Measurements from ENCODE around the gene KCTD20. TPM values are rescaled to one million over a fixed set of nuclear protein-coding genes. Genes with fewer than 3 reads are reported as not detected.
A peak's percentile ranks its signal among the peaks of the same experiment; 100 is the strongest.

KCTD20 gene
- total RNA-seq, 1 donor from 2014 or later = 51.8 TPM

DNA sequence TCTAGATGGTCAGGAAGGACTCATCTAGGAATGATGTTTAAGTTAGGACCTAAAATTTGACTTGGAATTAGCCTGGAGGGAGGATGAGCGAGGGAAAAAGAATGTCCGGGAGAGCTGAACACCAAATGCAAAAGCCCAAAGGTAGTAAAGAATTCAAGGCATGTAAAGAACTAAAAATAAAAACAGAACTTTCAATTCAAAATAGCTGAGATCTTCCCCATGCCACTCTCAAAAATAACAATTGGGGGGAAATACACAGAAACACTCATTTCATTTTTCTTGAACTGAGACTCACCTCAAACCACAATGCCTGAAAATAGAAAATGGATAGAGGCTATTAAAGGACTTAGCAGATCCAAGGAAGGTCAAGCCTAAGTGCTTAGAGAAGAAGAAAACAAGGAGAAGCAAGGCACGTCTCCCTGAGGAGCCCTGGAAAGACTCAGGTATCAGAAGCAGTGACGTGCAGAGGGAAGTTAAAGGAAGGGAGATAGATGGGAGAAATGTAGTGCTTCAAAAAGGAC lies 10.6 kb upstream of the KCTD20 start:
- no peaks in the 10 kb centered on the region for H3K4me1 Mint-ChIP-seq (ENCODE audit: unreplicated experiment)
- H3K9me3 Mint-ChIP-seq = no peaks in the 10 kb centered on the region
- no peak for TF ChIP-seq CTCF (conservative IDR thresholded peaks at IDR 0.05)
- no peak overlapping the region for H3K27ac Mint-ChIP-seq
- H3K36me3 Mint-ChIP-seq = no peaks in the 10 kb centered on the region
- DNase-seq (ENCODE audit: extremely low spot score, unreplicated experiment) = no peak
- H3K27me3 Mint-ChIP-seq = no peaks in the 10 kb centered on the region
- no peak overlapping the region for H3K4me3 Mint-ChIP-seq

GRCh38 chr6:36436466-36436865 lies 6.3 kb upstream of the KCTD20 start:
- Mint-ChIP-seq H3K36me3 (no peaks in the 10 kb centered on the region), H3K27ac (no peak overlapping the region), H3K9me3 (no peaks in the 10 kb centered on the region), H3K27me3 (no peaks in the 10 kb centered on the region), H3K4me3 (no peak overlapping the region), H3K4me1 (ENCODE audit: unreplicated experiment) (peaks cover 7% of the 10 kb centered on the region)
- TF ChIP-seq CTCF (conservative IDR thresholded peaks at IDR 0.05) = no peak
- no peak for DNase-seq (ENCODE audit: extremely low spot score, unreplicated experiment)

GRCh38 chr6:36441307-36441894 lies 1.4 kb upstream of the KCTD20 start:
- DNase-seq (ENCODE audit: extremely low spot score, unreplicated experiment) = no peak
- Mint-ChIP-seq H3K4me3 (peak overlapping the region; percentile 86), H3K36me3 (peaks cover 7% of the 10 kb centered on the region), H3K27ac (peak overlapping the region; percentile 98), H3K27me3 (no peaks in the 10 kb centered on the region), H3K9me3 (no peaks in the 10 kb centered on the region), H3K4me1 (ENCODE audit: unreplicated experiment) (peaks cover 29% of the 10 kb centered on the region)
- TF ChIP-seq CTCF (conservative IDR thresholded peaks at IDR 0.05) = no peak

DNA sequence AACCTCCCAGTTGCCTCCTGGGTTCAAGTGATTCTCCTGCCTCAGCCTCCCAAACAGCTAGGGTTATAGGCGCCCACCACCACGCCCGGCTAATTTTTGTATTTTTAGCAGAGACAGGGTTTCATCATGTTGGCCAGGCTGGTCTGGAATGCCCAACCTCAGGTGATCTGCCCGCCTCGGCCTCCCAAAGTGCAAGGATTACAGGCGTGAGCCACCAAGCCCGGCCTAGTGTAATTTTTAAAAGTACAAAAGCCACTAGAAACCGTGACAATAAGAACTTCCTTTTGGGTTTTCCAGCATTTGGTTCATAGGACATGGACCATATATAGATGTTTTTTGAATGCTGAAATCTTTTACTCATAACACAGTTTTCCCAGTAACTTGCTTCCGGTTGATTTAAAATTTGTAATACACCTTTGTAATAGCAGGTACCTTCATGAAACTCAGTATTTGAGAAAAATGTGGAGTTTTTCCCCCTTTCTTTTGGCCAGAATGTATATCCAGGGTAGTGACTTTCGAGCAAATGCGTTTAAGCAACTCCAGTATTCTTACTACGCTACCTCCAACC lies 613 bp upstream of the KCTD20 start:
- no peak for TF ChIP-seq CTCF (conservative IDR thresholded peaks at IDR 0.05)
- Mint-ChIP-seq H3K4me3 (peak overlapping the region; percentile 97), H3K36me3 (peaks cover 7% of the 10 kb centered on the region), H3K27me3 (no peaks in the 10 kb centered on the region), H3K4me1 (ENCODE audit: unreplicated experiment) (peaks cover 29% of the 10 kb centered on the region), H3K9me3 (no peaks in the 10 kb centered on the region), H3K27ac (peak overlapping the region; percentile 98)
- DNase-seq (ENCODE audit: extremely low spot score, unreplicated experiment) = no peak

- peak overlapping the region; percentile 95 for H3K27ac Mint-ChIP-seq
- H3K36me3 Mint-ChIP-seq = peaks cover 15% of the 10 kb centered on the region
- H3K4me3 Mint-ChIP-seq = peak overlapping the region; percentile 97
- no peaks in the 10 kb centered on the region for H3K9me3 Mint-ChIP-seq
- TF ChIP-seq CTCF (conservative IDR thresholded peaks at IDR 0.05) = peak; percentile 52
- no peak for DNase-seq (ENCODE audit: extremely low spot score, unreplicated experiment)
- peaks cover 29% of the 10 kb centered on the region for H3K4me1 Mint-ChIP-seq (ENCODE audit: unreplicated experiment)
- no peaks in the 10 kb centered on the region for H3K27me3 Mint-ChIP-seq
Measured at GRCh38 chr6:36443471-36444428, 950 bp downstream of the KCTD20 start.

All from type B pancreatic cell (in vitro differentiated cells).